ENCODE results near the gene CCDC88C. TPM values are rescaled to one million over a fixed set of nuclear protein-coding genes. Genes with fewer than 3 reads are reported as not detected.

The CCDC88C gene
- total RNA-seq, 1 experiment from 2014 or later, result 33.2 TPM

DNA sequence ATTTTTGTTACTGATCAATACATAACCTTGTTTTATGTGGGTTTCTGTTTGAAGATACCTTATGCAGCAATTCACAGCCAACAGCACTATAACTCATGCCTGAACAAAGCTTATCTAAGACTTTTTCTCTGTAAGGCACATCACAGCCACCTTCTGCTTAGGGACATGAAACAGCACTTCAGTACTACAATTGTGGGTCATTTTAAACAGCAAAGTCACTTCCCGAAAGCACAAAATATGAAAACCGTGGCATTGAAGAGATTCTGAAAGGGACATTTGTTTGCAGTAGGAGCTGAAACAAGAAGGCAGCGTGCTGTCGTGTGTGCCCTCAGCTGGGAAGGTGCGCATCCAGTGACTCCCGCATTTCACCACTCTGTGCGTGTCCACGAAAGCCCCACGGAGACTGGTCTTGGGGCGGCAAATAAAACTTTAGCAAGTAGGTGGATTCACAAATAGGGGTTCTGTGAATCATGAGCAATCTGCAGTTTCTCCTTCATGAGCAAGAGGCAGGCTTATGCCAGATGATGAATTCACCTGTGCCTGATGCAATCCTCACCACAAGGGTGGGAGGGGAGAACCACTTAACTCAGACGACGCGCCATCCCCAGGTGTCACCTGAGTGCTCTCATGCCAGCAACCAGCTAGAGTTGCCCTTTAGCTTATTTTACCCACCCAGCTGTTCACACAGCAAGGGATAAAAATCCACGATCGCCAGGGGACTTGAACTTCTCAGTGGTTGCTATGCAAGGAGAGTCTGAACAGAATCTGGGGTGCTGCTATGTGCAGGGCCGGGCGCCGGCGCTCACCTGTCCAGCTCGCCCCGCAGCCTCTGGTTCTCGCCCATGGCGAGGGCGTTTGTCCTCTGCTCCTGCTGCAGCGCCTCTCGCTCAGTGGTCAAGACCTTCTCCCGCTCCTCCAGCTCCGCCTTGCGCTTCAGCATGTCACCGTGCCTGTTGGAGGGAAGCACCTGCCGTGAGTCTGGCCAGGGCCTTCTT lies 118.2 kb downstream of the CCDC88C start:
- CTCF ChIA-PET, result no interaction called here
- Mint-ChIP-seq H3K27me3 (ENCODE audit: unreplicated experiment) (no peaks in the 10 kb centered on the region), H3K9me3 (ENCODE audit: low read depth, unreplicated experiment) (no peaks in the 10 kb centered on the region), H3K36me3 (ENCODE audit: insufficient read depth, unreplicated experiment) (peaks cover 9% of the 10 kb centered on the region), H3K4me1 (ENCODE audit: low read depth, unreplicated experiment) (no peaks in the 10 kb centered on the region), H3K27ac (ENCODE audit: unreplicated experiment) (no peak overlapping the region), H3K4me3 (ENCODE audit: low read depth, unreplicated experiment) (no peak overlapping the region)
- no peak for DNase-seq
- no peak for TF ChIP-seq CTCF (IDR thresholded peaks at IDR 0.05; ENCODE audit: unreplicated experiment)
- intact Hi-C loops (cut with micrococcal nuclease; ENCODE audit: unreplicated experiment), result no loop called here
- no TSS peak for BruUV-seq (replicated peaks)

DNA sequence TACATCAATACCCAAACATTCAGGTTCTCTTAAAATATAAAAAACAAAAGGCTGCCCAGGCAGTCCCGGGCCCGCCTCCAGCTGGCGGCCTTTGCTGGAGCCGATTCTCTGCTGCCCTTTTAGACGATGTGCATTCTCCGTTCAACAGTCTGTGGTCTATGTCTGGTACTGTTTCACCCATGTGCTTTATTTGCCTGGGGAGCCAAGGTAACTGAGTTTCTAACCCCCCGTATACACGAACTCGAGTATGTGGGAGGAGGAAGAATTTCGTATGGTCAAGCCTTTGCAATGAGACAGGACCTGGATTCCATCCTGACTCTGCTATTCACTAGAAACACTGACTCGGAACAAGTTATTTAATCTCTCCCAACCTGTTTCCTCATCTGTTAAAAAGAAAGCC lies 119.0 kb downstream of the CCDC88C start:
- no peaks in the 10 kb centered on the region for H3K27me3 Mint-ChIP-seq (ENCODE audit: unreplicated experiment)
- CTCF ChIA-PET, result no interaction called here
- H3K27ac Mint-ChIP-seq (ENCODE audit: unreplicated experiment), result no peak overlapping the region
- no TSS peak for BruUV-seq (replicated peaks)
- no peak overlapping the region for H3K4me3 Mint-ChIP-seq (ENCODE audit: low read depth, unreplicated experiment)
- H3K4me1 Mint-ChIP-seq (ENCODE audit: low read depth, unreplicated experiment), result no peaks in the 10 kb centered on the region
- no peak for TF ChIP-seq CTCF (IDR thresholded peaks at IDR 0.05; ENCODE audit: unreplicated experiment)
- no peaks in the 10 kb centered on the region for H3K9me3 Mint-ChIP-seq (ENCODE audit: low read depth, unreplicated experiment)
- no peak for DNase-seq
- H3K36me3 Mint-ChIP-seq (ENCODE audit: insufficient read depth, unreplicated experiment), result peaks cover 11% of the 10 kb centered on the region
- intact Hi-C loops (cut with micrococcal nuclease; ENCODE audit: unreplicated experiment), result no loop called here

DNA sequence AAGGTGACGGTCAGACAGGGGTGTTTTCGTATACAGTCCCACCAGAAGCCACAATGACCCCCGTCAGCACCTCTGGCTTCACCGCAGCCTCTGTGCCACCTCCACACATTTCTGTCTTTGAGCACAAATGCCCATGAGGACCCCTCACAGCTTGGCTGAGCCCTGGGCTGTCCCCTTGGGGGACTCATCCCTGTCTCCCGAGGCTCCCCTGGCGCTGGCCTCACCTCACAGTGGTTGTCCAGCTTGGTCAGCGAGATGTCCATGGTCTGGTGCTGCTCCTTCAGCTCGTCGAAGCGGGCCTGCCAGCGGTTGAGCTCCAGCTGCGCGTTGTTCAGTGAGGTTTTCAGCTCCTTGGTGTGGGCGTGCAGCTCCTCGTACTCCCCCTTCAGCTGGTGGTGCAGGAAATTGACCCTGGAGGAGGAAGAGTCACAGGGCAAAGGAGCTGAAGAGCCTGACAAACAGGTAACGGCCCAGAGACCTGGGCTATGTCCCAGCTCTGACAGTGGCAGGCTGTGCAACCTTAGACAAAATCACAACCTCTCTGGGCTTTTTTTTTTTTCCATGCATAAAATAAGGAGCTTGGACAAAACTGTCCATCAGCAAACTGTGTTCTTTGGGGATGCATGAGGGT lies 120.4 kb downstream of the CCDC88C start:
- intact Hi-C loops (cut with micrococcal nuclease; ENCODE audit: unreplicated experiment), result no loop called here
- Mint-ChIP-seq H3K27ac (ENCODE audit: unreplicated experiment) (no peak overlapping the region), H3K4me1 (ENCODE audit: low read depth, unreplicated experiment) (no peaks in the 10 kb centered on the region), H3K27me3 (ENCODE audit: unreplicated experiment) (no peaks in the 10 kb centered on the region), H3K36me3 (ENCODE audit: insufficient read depth, unreplicated experiment) (peaks cover 23% of the 10 kb centered on the region), H3K9me3 (ENCODE audit: low read depth, unreplicated experiment) (no peaks in the 10 kb centered on the region), H3K4me3 (ENCODE audit: low read depth, unreplicated experiment) (no peak overlapping the region)
- DNase-seq, result no peak
- CTCF ChIA-PET, result interaction anchor here (0.6 kb wide), 1 partner anchor 340 kb away, joined by 6 read pairs; no protein-coding TSS in a partner anchor
- no TSS peak for BruUV-seq (replicated peaks)
- no peak for TF ChIP-seq CTCF (IDR thresholded peaks at IDR 0.05; ENCODE audit: unreplicated experiment)

DNA sequence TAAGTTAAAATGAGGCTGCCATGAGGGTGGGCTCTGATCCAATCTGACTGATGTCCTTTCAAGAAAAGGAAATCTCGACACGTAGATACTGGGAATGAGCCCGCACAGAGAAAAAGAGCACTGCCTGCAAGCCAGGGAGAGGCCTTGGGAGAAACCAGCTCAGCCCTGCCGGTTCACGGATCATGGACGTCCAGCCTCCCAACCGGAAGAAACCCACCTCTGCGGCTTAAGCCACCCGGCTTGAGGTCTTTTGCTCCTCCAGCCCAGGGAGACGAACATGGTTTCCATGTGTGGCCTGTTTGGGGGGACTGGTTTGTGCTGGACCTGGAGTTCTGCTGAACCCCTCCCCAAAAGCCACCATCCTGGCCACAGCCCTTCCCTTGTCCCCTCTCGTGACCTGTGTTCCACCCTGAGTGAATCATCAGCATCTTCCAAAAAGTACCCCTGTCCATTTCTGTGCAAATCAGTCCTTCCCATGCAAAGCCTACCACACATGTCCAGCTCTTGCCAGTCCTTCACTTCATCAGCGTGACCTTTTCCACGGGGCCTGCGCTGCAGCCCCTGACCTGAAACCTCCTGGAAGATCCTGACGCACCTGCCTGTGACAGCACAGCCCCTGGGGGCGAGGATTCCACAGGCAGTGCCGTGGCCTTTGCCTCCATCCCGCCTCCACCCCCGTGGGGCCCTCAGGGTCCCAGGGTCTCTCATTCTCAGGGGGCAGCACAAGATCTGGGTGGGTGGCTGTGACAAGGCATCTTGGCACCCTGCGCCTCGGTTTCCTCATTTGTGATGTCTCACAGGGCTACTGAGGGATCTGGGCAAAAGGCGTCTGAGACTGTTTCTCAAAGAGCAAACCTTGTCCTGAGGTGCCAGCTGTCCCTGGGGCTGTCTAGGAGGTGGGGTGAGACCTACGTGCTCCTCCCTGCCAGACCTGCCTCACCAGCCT lies 121.5 kb downstream of the CCDC88C start:
- intact Hi-C loops (cut with micrococcal nuclease; ENCODE audit: unreplicated experiment), result no loop called here
- no TSS peak for BruUV-seq (replicated peaks)
- TF ChIP-seq CTCF (IDR thresholded peaks at IDR 0.05; ENCODE audit: unreplicated experiment), result no peak
- CTCF ChIA-PET, result no interaction called here
- DNase-seq, result no peak
- Mint-ChIP-seq H3K9me3 (ENCODE audit: low read depth, unreplicated experiment) (no peaks in the 10 kb centered on the region), H3K27me3 (ENCODE audit: unreplicated experiment) (no peaks in the 10 kb centered on the region), H3K36me3 (ENCODE audit: insufficient read depth, unreplicated experiment) (peaks cover 23% of the 10 kb centered on the region), H3K4me3 (ENCODE audit: low read depth, unreplicated experiment) (no peak overlapping the region), H3K4me1 (ENCODE audit: low read depth, unreplicated experiment) (no peaks in the 10 kb centered on the region), H3K27ac (ENCODE audit: unreplicated experiment) (no peak overlapping the region)

Data from Calu3 (cell line).